Measurements from ENCODE around the gene MAD2L2.
A peak's percentile ranks its signal among the peaks of the same experiment; 100 is the strongest.

Gene MAD2L2

DNA sequence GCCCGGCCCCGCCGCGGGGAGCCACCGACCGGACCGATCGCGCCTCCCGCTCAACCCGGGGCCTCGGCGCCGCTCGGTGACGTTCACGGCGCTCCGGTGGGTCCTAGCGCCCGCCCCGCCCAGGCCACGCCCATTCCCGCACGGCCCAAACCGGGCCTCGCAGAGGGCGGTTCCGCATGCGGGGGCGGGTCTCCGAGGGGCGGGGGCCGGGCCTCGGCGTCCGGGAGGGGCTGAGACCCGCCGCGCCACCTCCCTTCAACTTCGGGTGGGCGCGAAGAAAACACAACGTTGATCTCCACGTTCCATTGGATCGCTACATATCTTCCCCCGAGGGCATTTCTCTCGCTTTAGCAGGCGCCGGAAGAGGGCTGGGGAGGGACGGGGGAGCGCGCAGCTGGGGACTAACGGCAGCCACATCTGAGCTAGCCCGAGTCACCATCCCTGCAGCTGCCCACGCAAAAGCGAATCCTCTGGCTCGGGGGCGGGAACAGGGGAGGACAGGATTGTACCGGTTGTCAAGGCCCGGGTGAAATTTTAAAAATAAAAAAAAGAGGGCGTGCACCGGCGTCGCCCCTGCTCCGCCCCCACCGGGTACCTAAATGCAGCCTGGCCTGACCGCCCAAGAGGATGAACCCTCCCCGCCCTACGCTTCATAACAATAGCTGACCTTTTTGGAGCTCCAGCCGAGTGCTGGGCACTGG is at the start of gene MAD2L2:
TSS of gene MAD2L2 (minus strand) at position 78 of the 701 bp plus-strand sequence. CDS start 547 bp downstream, outside the sequence.
- DNase-seq (ENCODE audit: low read depth) = peak; percentile 85

DNA sequence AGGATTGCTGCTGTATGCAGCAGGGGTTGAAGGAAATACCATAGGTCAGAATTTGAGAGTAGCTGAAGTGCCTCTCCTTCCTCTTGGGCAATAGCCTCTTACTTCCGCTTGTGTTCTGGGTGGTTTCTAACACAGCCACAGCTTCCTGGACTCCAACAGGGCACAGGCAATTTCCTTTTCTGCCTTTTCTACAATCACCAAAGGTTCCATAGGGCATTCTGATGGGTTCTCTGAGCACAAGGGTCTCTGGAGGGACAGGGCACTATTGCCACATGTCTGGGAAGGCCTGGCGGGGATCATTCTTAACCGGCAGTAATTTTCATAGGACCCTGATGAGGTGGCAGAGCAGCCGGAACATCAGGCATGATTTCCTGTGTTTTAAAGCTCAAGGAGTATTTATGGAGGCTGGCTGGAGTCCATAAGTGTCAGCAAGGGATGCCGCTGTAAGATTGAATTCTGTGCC is 49.5 kb upstream of the MAD2L2 start:
- DNase-seq (ENCODE audit: low read depth) = peak; percentile 50

- DNase-seq (ENCODE audit: low read depth) = no peak
Observed at GRCh38 chr1:11729498-11730428, 48.8 kb upstream of the MAD2L2 start.

GRCh38 chr1:11729155-11729497 is 48.2 kb upstream of the MAD2L2 start:
- no peak for DNase-seq (ENCODE audit: low read depth)

- DNase-seq (ENCODE audit: low read depth) = no peak
Observed at GRCh38 chr1:11728126-11728806, 47.3 kb upstream of the MAD2L2 start.

GRCh38 chr1:11727119-11727518 is 46.2 kb upstream of the MAD2L2 start:
- no peak for DNase-seq (ENCODE audit: low read depth)

- DNase-seq (ENCODE audit: low read depth) = no peak
Observed at GRCh38 chr1:11725616-11726015, 44.7 kb upstream of the MAD2L2 start.

GRCh38 chr1:11722538-11722937 is 41.6 kb upstream of the MAD2L2 start:
- DNase-seq (ENCODE audit: low read depth) = no peak

DNA sequence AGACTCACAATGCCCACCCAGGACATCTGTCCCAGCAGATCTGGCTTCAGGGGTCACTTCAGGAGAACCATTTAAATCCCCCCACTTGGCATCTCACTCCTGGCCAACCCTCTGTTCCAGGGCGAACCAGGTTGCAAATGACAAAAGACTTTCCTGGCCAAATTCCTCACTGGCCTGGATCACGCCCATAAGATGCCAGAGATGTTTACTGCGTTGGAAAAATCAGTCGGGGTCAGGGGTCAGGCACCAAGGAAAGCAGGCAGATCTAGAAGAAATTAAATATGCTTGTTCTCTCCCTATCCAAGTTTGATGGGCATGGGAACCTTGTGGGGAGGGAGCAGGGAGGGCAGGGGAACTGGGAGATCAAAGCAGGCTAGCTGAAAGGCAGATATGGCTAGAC is 40.4 kb upstream of the MAD2L2 start:
- no peak for DNase-seq (ENCODE audit: low read depth)

GRCh38 chr1:11720525-11720924 is 39.6 kb upstream of the MAD2L2 start:
- DNase-seq (ENCODE audit: low read depth) = no peak

DNA sequence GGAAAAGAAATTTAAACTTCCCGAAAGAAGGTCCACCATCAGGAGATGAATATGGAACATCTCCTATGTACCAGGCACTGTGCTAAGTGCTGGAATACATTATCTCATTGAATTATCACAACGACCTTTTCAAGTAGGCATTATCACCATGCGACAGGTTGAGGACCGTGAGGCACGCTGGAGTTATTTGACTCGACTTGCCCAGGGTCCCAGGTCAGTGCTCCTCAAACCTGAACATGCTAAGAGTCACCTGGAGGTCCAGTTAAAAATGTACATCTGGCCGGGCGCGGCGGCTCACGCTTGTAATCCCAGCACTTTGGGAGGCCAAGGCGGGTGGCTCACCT is 39.1 kb upstream of the MAD2L2 start:
- DNase-seq (ENCODE audit: low read depth) = no peak

DNA sequence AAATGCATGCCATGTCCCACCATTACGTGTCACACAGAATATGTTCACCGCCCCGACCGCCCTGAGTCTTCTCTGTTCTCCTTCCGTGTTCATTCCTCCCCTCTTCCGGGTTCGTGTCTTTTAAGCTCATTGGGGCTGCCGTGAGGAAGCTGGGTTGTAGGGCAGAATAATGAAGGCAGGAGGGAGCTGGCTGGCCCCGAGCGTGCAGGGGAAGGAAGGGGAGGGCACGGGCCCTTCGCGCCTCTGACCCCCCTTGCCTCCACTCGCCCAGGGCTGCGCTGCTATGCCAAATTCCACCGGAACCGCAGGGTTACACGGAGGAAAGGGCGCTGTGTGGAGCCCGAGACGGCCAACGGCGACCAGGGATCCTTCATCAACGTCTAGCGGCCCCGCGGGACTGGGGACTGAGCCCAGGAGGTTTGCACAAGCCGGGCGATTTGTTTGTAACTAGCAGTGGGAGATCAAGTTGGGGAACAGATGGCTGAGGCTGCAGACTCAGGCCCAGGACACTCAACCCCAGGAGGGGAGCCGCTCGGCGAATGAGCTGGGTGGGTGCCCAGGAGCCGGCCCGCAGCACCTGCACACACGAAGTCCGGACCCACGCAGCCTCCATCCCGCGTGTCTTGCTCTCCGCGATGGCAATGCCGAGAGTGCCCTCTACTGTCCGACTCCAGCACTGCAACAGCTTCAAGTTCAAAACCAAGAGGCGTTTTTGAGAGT is 38.5 kb upstream of the MAD2L2 start:
- DNase-seq (ENCODE audit: low read depth) = peak; percentile 53

- DNase-seq (ENCODE audit: low read depth) = no peak
Observed at GRCh38 chr1:11714831-11715575, 34.1 kb upstream of the MAD2L2 start.

DNA sequence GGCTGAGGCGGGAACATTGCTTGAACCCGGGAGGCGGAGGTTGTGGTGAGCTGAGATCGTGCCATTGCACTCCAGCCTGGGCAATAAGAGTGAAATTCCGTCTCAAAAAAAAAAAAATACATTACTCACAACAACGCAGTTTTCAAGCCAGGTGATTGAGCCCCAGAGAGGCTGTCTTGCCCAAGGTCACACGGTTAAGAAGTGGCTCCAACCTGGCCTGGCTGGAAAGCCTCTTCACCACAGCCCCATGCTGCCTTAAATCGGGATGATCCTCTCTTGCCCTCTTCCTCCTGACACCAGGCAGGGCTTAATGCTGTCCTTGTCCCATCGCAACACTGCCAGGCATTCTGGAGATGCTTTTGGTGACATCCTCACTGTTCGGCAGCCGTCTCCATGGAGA is 32.1 kb upstream of the MAD2L2 start:
- DNase-seq (ENCODE audit: low read depth) = no peak

- DNase-seq (ENCODE audit: low read depth) = no peak
Observed at GRCh38 chr1:11712285-11712684, 31.3 kb upstream of the MAD2L2 start.

- no peak for DNase-seq (ENCODE audit: low read depth)
Observed at GRCh38 chr1:11711490-11711889, 30.5 kb upstream of the MAD2L2 start.

DNA sequence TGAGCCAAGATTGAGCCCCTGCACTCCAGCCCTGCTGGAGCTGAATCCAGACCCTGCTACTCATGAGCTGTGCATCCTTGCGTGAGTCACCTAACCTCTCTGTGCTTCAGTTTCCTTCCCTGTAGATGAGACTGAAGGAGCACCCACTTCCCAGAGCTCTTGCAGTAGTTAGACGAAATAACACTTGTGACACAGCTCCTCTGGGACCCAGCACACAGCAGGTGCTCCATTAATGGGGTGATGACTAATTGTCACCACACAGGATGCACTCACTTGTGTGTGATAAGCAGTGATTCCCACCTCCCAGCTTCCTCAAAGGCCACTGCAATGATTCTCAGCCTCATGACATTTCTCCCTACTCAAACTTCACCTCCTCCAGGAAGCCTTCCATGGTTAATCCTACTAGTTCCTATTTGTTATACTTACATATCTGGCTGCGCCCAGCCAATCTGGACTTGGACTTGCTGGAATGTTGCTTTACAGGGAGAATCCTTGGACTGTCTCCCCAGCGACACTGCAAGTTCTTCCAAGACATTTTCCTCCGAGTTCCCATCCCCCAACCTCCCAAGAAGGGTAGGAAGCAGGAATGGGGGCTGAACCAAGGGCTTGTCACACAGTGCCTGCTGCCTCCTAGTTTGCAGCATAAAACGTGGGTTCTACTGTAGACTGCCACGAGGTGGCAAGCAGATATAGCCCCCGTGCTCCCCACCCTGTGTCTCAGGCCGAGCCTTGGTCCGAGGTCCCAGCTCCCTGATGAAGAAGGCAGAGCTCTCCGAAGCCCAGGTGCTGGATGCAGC is 27.8 kb upstream of the MAD2L2 start:
- DNase-seq (ENCODE audit: low read depth) = no peak

GRCh38 chr1:11707621-11708276 is 26.8 kb upstream of the MAD2L2 start:
- no peak for DNase-seq (ENCODE audit: low read depth)

DNA sequence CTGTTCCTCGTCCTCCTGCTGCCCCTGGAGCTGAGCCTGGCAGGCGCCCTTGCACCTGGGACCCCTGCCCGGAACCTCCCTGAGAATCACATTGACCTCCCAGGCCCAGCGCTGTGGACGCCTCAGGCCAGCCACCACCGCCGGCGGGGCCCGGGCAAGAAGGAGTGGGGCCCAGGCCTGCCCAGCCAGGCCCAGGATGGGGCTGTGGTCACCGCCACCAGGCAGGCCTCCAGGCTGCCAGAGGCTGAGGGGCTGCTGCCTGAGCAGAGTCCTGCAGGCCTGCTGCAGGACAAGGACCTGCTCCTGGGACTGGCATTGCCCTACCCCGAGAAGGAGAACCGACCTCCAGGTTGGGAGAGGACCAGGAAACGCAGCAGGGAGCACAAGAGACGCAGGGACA is 25.3 kb upstream of the MAD2L2 start:
- DNase-seq (ENCODE audit: low read depth) = no peak

GRCh38 chr1:11705596-11705995 is 24.6 kb upstream of the MAD2L2 start:
- no peak for DNase-seq (ENCODE audit: low read depth)

Data from ELR (cell line).